Natural killer cell (primary cell): Measurements from ENCODE around the gene CCDC102A. TPM values are rescaled to one million over a fixed set of nuclear protein-coding genes. Genes with fewer than 3 reads are reported as not detected.

Experiments used
- ATAC-seq, 3 donors: fragments of 150-1000 bp in 2 of 3; fragments of 200-7000 bp in 1 of 3; cut with Tn5 transposase; 1 replicate in 1 of 3; 2 replicates in 2 of 3; pipeline ENCODE4 v1.10.0; 2021; ENCODE audit warnings: mild to moderate bottlenecking in 2 of 3, moderate library complexity in 2 of 3
- DNase-seq, 2 donors: peaks; one replicate each; pipeline versions ENCODE4 v3.0.0 to v3.0.0-alpha.2; 2013 to 2021; ENCODE audit warnings: mixed read lengths in 1 of 2
- H3K27ac ChIP-seq: one replicate; pipeline ENCODE4 v1.5.1; 2013; ENCODE audit warnings: mild to moderate bottlenecking, low read length
- H3K27me3 ChIP-seq: one replicate; pipeline ENCODE4 v1.6.1; 2013; ENCODE audit warnings: low read length; ENCODE audit not compliant: control insufficient read depth, insufficient read depth
- H3K36me3 ChIP-seq: one replicate; pipeline ENCODE4 v1.6.1; 2013; ENCODE audit warnings: low read length; ENCODE audit not compliant: control insufficient read depth, insufficient read depth
- H3K4me1 ChIP-seq: one replicate; pipeline ENCODE4 v1.6.1; 2013; ENCODE audit warnings: low read length; ENCODE audit not compliant: control insufficient read depth, insufficient read depth
- H3K4me3 ChIP-seq: one replicate; pipeline ENCODE4 v1.5.1; 2013; ENCODE audit warnings: low read length
- H3K9me3 ChIP-seq: one replicate; pipeline ENCODE4 v1.6.1; 2013; ENCODE audit warnings: low read length; ENCODE audit not compliant: control insufficient read depth, insufficient read depth
- H3K27ac Mint-ChIP-seq, 2 donors: one replicate each; pipeline ENCODE4 v1.8.0; 2022; ENCODE audit warnings: mild to moderate bottlenecking in 2 of 2, mixed read lengths in 2 of 2, moderate library complexity in 1 of 2
- H3K27me3 Mint-ChIP-seq, 2 donors: one replicate each; pipeline ENCODE4 v1.8.0; 2022; ENCODE audit warnings: low read depth in 2 of 2, mixed read lengths in 2 of 2
- H3K36me3 Mint-ChIP-seq: one replicate; pipeline ENCODE4 v1.8.0; 2022; ENCODE audit warnings: mixed read lengths
- H3K4me1 Mint-ChIP-seq, 2 donors: one replicate each; pipeline ENCODE4 v1.8.0; 2022; ENCODE audit warnings: mixed read lengths in 2 of 2
- H3K4me3 Mint-ChIP-seq: one replicate; pipeline ENCODE4 v1.8.0; 2022; ENCODE audit warnings: mild to moderate bottlenecking, moderate library complexity, mixed read lengths
- H3K9me3 Mint-ChIP-seq, 2 donors: one replicate each; pipeline ENCODE4 v1.8.0; 2022; ENCODE audit warnings: mixed read lengths in 2 of 2
- CTCF ChIP-seq: fragments of 200-600 bp; IDR thresholded peaks from one replicate; pipeline ENCODE4 v1.8.0; 2022; ENCODE audit warnings: antibody characterized with exemption
- WGBS: methylation state at CpG from one replicate; pipeline ENCODE4 v1.1.7; 2013; ENCODE audit warnings: missing lambda C conversion rate; ENCODE audit not compliant: insufficient coverage; 5-methylcytosine and 5-hydroxymethylcytosine counted together
- intact Hi-C: fragments of 100-400 bp; cut with micrococcal nuclease; formaldehyde crosslinking; loops from one replicate; pipeline ENCODE4 v1.14.2; 2022
- total RNA-seq, 4 donors: library from RNA; stranded (reverse); fragments of 120-200 nt in 1 of 4; gene quantifications; one replicate each; pipeline versions ENCODE4 v1.2.3 to v1.2.4, GENCODE V29; 2013 to 2022

Gene CCDC102A
- total RNA-seq, 3 donors from 2014 or later (not counting 1 experiment from before 2014, with no cell fraction given), result 15.5 to 24.4 (median 17.1) TPM

- DNase-seq, result no peak
- peaks cover 15% of the 10 kb centered on the region for H3K36me3 Mint-ChIP-seq
Measured at GRCh38 chr16:57562669-57563486, 26.5 kb upstream of the CCDC102A start.

GRCh38 chr16:57562066-57562465, 25.7 kb upstream of the CCDC102A start:
- H3K9me3 Mint-ChIP-seq, result peaks cover 2 to 7% of the 10 kb centered on the region in 2 donors
- no peak for DNase-seq
- 97% methylated on average over 4 of the region's 4 CpGs for WGBS

More at GRCh38 chr16:57562669-57563486, 26.5 kb upstream of the CCDC102A start:
- no peaks in the 10 kb centered on the region for H3K27me3 Mint-ChIP-seq
- H3K27ac ChIP-seq, result no peak overlapping the region
- no peaks in the 10 kb centered on the region for H3K27me3 ChIP-seq
- peaks cover 30% of the 10 kb centered on the region for H3K4me1 ChIP-seq
- peaks cover 75% of the 10 kb centered on the region for H3K36me3 ChIP-seq
- no peak overlapping the region for H3K4me3 Mint-ChIP-seq
- ATAC-seq, result no peak
- 96% methylated on average over 8 of the region's 8 CpGs for WGBS
- no peak overlapping the region for H3K4me3 ChIP-seq
- H3K9me3 ChIP-seq, result peaks cover 5% of the 10 kb centered on the region
- H3K9me3 Mint-ChIP-seq, result peaks cover 2 to 7% of the 10 kb centered on the region in 2 donors
- peak overlapping the region; percentile 5 to 33 for H3K27ac Mint-ChIP-seq
- no peak for TF ChIP-seq CTCF
- H3K4me1 Mint-ChIP-seq, result peaks cover 46 to 65% of the 10 kb centered on the region in 2 donors
- intact Hi-C loops, result no loop called here

DNA sequence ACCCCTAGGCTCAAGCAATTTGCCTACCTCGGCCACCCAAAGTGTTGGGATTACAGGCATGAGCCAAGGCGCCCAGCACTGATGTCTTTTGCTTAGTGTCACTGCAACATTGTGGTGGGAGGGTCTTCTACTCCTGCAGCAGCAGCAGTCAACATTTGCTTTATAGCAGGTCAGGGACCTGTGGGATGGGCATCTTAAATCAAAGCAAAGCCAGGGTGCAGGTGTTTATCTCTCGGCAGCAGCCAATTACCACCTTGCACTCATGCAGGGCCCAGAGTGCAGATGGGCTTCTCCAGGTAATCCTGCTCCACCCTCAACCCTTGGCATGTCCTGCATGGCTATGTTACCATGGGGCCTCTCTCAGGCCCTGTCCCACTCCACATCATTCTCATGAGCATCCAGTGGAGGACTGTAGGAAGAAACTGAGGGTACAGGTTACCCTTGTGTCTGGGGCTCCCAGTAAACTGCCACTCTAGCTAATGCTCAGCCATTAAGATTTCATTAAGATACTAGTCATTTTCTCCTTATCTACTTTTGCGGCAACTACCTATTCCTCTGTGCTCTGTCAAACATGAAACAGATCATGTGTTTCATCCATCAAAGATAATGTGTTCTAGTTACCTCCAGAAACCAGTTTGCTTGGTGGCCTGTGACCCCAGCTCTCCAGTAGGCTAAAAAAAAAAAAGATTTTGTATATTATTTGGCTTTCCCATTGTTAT, 22.9 kb upstream of the CCDC102A start:
- H3K4me1 Mint-ChIP-seq, result peaks cover 73 to 76% of the 10 kb centered on the region in 2 donors
- Histone ChIP-seq H3K4me1 (peaks cover 40% of the 10 kb centered on the region), H3K9me3 (peaks cover 5% of the 10 kb centered on the region), H3K4me3 (no peak overlapping the region), H3K27ac (no peak overlapping the region), H3K36me3 (peaks cover 40% of the 10 kb centered on the region), H3K27me3 (no peaks in the 10 kb centered on the region)
- H3K27me3 Mint-ChIP-seq, result no peaks in the 10 kb centered on the region
- intact Hi-C loops, result no loop called here
- whole genome bisulfite sequencing, result 97% methylated on average over 4 of the region's 4 CpGs
- H3K4me3 Mint-ChIP-seq, result peak overlapping the region; percentile 4
- DNase-seq (no peak), ATAC-seq (no peak)
- H3K9me3 Mint-ChIP-seq, result peaks cover 2 to 7% of the 10 kb centered on the region in 2 donors
- peak overlapping the region in 1 of 2 donors; percentile 92 for H3K27ac Mint-ChIP-seq
- H3K36me3 Mint-ChIP-seq, result peaks cover 36% of the 10 kb centered on the region
- TF ChIP-seq CTCF, result no peak

More at GRCh38 chr16:57562066-57562465, 25.7 kb upstream of the CCDC102A start:
- intact Hi-C loops, result no loop called here
- Histone ChIP-seq H3K27me3 (no peaks in the 10 kb centered on the region), H3K36me3 (peaks cover 67% of the 10 kb centered on the region), H3K27ac (no peak overlapping the region), H3K4me1 (peaks cover 30% of the 10 kb centered on the region), H3K4me3 (no peak overlapping the region), H3K9me3 (peaks cover 5% of the 10 kb centered on the region)
- Mint-ChIP-seq H3K4me3 (no peak overlapping the region), H3K27me3 (no peaks in the 10 kb centered on the region), H3K27ac (peak overlapping the region; percentile 5 to 33), H3K36me3 (peaks cover 15% of the 10 kb centered on the region), H3K4me1 (peaks cover 49 to 66% of the 10 kb centered on the region in 2 donors)
- no peak for TF ChIP-seq CTCF
- no peak for ATAC-seq
